NT2/D1 (cell line): ENCODE data around the gene FBXL20.
A peak's percentile ranks its signal among the peaks of the same experiment; 100 is the strongest.

Experiments
- DNase-seq: peaks from one replicate; pipeline ENCODE4 v3.0.0-alpha.2; 2011; ENCODE audit warnings: low read depth, low spot score
- H3K27me3 ChIP-seq: 2 replicates; pipeline ENCODE4 v1.6.0; 2011; ENCODE audit warnings: mild to moderate bottlenecking; ENCODE audit not compliant: insufficient read length, insufficient read depth
- H3K36me3 ChIP-seq: 2 replicates; pipeline ENCODE4 v1.6.1; 2011; ENCODE audit warnings: mild to moderate bottlenecking, low read length, mixed read lengths; ENCODE audit not compliant: insufficient read depth, insufficient read length
- H3K4me1 ChIP-seq: 2 replicates; pipeline ENCODE4 v1.5.1; 2011; ENCODE audit not compliant: insufficient read depth, insufficient read length
- H3K4me3 ChIP-seq: 2 replicates; pipeline ENCODE4 v1.5.1; 2011; ENCODE audit warnings: low read depth; ENCODE audit not compliant: insufficient read length
- H3K9ac ChIP-seq: 2 replicates; pipeline ENCODE4 v1.6.0; 2011; ENCODE audit warnings: low read depth; ENCODE audit not compliant: insufficient read length
- H3K9me3 ChIP-seq: 2 replicates; pipeline ENCODE4 v1.5.1; 2011; ENCODE audit warnings: mild to moderate bottlenecking, low read length; ENCODE audit not compliant: insufficient read depth
- SUZ12 ChIP-seq: IDR thresholded peaks from 2 replicates; pipeline ENCODE4 v1.6.1; 2011; ENCODE audit not compliant: insufficient read length, insufficient read depth; ENCODE audit errors: extremely low read depth
- YY1 ChIP-seq: IDR thresholded peaks from 2 replicates; pipeline ENCODE4 v1.6.1; 2011; ENCODE audit not compliant: insufficient read length, insufficient read depth
- ZNF274 ChIP-seq: IDR thresholded peaks from 2 replicates; pipeline ENCODE4 v1.6.1; 2011; ENCODE audit warnings: mild to moderate bottlenecking, low read depth, low read length

FBXL20 gene

GRCh38 chr17:39237586-39237985 is 163.8 kb downstream of the FBXL20 start:
- Histone ChIP-seq H3K9me3 (no peaks in the 10 kb centered on the region), H3K4me1 (peaks cover 18% of the 10 kb centered on the region), H3K4me3 (no peak overlapping the region), H3K9ac (no peak overlapping the region), H3K27me3 (peaks cover 25% of the 10 kb centered on the region), H3K36me3 (no peaks in the 10 kb centered on the region)
- TF ChIP-seq YY1 (no peak), ZNF274 (no peak), SUZ12 (no peak)
- DNase-seq, result no peak

DNA sequence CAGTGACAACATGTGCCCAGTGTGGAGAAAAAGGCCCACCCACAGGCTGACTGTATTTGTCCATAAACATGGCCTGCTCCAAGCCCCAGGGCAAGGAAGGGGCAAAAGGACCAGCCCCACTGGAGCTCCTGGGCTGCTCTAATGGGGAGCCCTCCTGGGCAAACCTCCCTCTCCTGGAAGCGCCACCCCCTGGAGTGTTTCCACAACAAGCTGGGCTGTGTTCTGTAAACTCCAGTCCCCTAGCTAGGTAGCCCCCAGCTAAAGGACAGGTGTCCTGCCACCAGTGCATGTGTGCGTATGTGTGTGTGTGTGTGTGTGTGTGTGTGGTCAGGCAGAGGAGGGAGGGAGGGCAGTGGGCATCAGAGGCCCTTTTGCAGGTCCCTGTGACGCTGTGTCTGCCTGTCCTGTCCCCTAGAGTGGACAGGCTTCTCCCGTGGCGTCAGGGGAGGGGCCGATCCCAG is 164.4 kb downstream of the FBXL20 start:
- Histone ChIP-seq H3K4me3 (no peak overlapping the region), H3K36me3 (no peaks in the 10 kb centered on the region), H3K27me3 (peaks cover 25% of the 10 kb centered on the region), H3K9ac (no peak overlapping the region), H3K9me3 (no peaks in the 10 kb centered on the region), H3K4me1 (peaks cover 18% of the 10 kb centered on the region)
- DNase-seq, result no peak
- TF ChIP-seq YY1, result no peak
- TF ChIP-seq ZNF274, result no peak
- no peak for TF ChIP-seq SUZ12

- Histone ChIP-seq H3K36me3 (no peaks in the 10 kb centered on the region), H3K27me3 (peaks cover 25% of the 10 kb centered on the region), H3K9ac (no peak overlapping the region), H3K9me3 (no peaks in the 10 kb centered on the region), H3K4me1 (peaks cover 18% of the 10 kb centered on the region), H3K4me3 (no peak overlapping the region)
- no peak for DNase-seq
- TF ChIP-seq ZNF274 (no peak), SUZ12 (no peak), YY1 (no peak)
Measured at GRCh38 chr17:39236450-39236927, 164.9 kb downstream of the FBXL20 start.

- Histone ChIP-seq H3K36me3 (no peaks in the 10 kb centered on the region), H3K9ac (no peak overlapping the region), H3K4me3 (no peak overlapping the region), H3K27me3 (peaks cover 25% of the 10 kb centered on the region), H3K9me3 (no peaks in the 10 kb centered on the region), H3K4me1 (peaks cover 23% of the 10 kb centered on the region)
- DNase-seq, result peak; percentile 70
- TF ChIP-seq YY1, result no peak
- TF ChIP-seq SUZ12, result no peak
- no peak for TF ChIP-seq ZNF274
Measured at GRCh38 chr17:39235555-39236449, 165.6 kb downstream of the FBXL20 start.

GRCh38 chr17:39231591-39232551 is 169.6 kb downstream of the FBXL20 start:
- Histone ChIP-seq H3K9me3 (no peaks in the 10 kb centered on the region), H3K4me1 (peaks cover 18% of the 10 kb centered on the region), H3K9ac (peak overlapping the region; percentile 14), H3K4me3 (no peak overlapping the region), H3K27me3 (no peaks in the 10 kb centered on the region), H3K36me3 (no peaks in the 10 kb centered on the region)
- TF ChIP-seq YY1, result no peak
- TF ChIP-seq ZNF274, result no peak
- TF ChIP-seq SUZ12, result no peak
- DNase-seq, result no peak

DNA sequence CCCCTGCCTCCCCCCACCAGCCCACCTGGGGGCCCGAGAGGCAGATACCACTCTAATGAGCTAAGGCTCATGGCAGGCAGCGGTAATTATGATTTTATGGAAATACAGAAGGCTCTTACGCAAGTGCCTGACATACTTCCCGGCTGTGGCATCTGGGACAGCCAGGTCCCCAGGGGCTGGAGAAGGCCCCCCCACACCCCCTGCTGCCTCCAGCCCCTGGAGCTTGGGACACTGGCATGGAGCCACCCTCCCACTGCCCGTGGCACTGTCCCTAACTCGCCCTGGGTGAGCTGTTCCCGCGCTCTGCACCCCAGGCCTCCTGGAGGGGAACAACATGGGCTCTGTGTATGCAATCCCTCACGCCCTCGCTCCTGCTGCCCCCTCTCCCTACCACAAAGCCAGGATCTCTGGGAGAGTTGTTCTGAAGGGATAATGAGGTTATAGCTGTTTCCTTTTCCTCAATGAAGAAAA is 170.3 kb downstream of the FBXL20 start:
- TF ChIP-seq ZNF274 (no peak), YY1 (no peak), SUZ12 (no peak)
- DNase-seq, result no peak
- Histone ChIP-seq H3K9me3 (no peaks in the 10 kb centered on the region), H3K36me3 (no peaks in the 10 kb centered on the region), H3K4me1 (peaks cover 14% of the 10 kb centered on the region), H3K27me3 (peaks cover 7% of the 10 kb centered on the region), H3K4me3 (no peak overlapping the region), H3K9ac (peak overlapping the region; percentile 12)

GRCh38 chr17:39230361-39230760 is 171.1 kb downstream of the FBXL20 start:
- Histone ChIP-seq H3K27me3 (peaks cover 12% of the 10 kb centered on the region), H3K4me1 (peaks cover 12% of the 10 kb centered on the region), H3K4me3 (no peak overlapping the region), H3K36me3 (no peaks in the 10 kb centered on the region), H3K9ac (peak overlapping the region; percentile 12), H3K9me3 (no peaks in the 10 kb centered on the region)
- DNase-seq, result no peak
- TF ChIP-seq YY1 (no peak), ZNF274 (no peak), SUZ12 (no peak)
